Measurements from ENCODE around the gene IFNG. TPM values are rescaled to one million over a fixed set of nuclear protein-coding genes. Genes with fewer than 3 reads are reported as not detected.
A peak's percentile ranks its signal among the peaks of the same experiment; 100 is the strongest.

The IFNG gene
- total RNA-seq, 1 experiment from 2014 or later: not detected

DNA sequence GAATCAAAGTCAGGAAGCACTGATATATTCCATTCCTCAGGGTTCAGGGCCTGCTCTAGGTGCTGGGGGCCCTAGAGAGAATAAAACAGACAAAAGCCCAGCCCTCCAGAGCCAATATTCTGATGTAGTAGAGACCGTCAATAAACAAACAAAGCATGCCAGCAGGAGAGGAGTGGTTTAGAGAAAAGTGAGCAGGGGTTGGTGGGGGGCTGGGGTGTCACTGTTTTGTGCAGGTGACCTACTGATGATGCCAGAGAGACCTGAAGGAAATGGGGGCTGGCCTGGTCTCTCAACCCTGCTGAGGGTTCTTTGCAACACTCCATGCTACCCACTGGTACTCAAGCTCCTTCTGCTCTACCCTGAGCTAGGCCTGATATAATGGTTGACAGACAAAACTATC, 39.6 kb upstream of the IFNG start:
- no peak for TF ChIP-seq EZH2 (IDR thresholded peaks at IDR 0.05; ENCODE audit: low read depth)
- TF ChIP-seq, protein P1, sequence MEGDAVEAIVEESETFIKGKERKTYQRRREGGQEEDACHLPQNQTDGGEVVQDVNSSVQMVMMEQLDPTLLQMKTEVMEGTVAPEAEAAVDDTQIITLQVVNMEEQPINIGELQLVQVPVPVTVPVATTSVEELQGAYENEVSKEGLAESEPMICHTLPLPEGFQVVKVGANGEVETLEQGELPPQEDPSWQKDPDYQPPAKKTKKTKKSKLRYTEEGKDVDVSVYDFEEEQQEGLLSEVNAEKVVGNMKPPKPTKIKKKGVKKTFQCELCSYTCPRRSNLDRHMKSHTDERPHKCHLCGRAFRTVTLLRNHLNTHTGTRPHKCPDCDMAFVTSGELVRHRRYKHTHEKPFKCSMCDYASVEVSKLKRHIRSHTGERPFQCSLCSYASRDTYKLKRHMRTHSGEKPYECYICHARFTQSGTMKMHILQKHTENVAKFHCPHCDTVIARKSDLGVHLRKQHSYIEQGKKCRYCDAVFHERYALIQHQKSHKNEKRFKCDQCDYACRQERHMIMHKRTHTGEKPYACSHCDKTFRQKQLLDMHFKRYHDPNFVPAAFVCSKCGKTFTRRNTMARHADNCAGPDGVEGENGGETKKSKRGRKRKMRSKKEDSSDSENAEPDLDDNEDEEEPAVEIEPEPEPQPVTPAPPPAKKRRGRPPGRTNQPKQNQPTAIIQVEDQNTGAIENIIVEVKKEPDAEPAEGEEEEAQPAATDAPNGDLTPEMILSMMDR (conservative IDR thresholded peaks at IDR 0.05): no peak
- Histone ChIP-seq H3K4me1 (replicated peaks; ENCODE audit: insufficient read depth) (no peaks in the 10 kb centered on the region), H3K36me3 (ENCODE audit: low read depth) (no peaks in the 10 kb centered on the region), H3K9me3 (ENCODE audit: insufficient read depth, low read depth) (no peaks in the 10 kb centered on the region), H2AFZ (no peak overlapping the region), H3K79me2 (ENCODE audit: low read depth) (no peaks in the 10 kb centered on the region), H3K4me2 (no peak overlapping the region), H3K27ac (no peak overlapping the region), H4K20me1 (ENCODE audit: insufficient read depth) (no peaks in the 10 kb centered on the region), H3K9me2 (ENCODE audit: insufficient read depth) (no peaks in the 10 kb centered on the region; the same call in none of the 2 replicates), H3K4me3 (no peak overlapping the region), H3F3A (ENCODE audit: insufficient read depth, low read depth) (no peaks in the 10 kb centered on the region), H3K27me3 (ENCODE audit: insufficient read depth, low read depth) (0 out of 2 replicates have a peak, but pooled peaks cover 4% of the 10 kb centered on the region)
- no peak for DNase-seq
- intact Hi-C loops (cut with micrococcal nuclease; ENCODE audit: unreplicated experiment): no loop called here
- BruUV-seq (replicated peaks): no TSS peak
- POLR2A ChIA-PET (ENCODE audit: unreplicated experiment): interaction anchor here (0.7 kb wide), 1 partner anchor 80 kb away, joined by 4 read pairs; no protein-coding TSS in a partner anchor
- CTCF ChIA-PET: no interaction called here

DNA sequence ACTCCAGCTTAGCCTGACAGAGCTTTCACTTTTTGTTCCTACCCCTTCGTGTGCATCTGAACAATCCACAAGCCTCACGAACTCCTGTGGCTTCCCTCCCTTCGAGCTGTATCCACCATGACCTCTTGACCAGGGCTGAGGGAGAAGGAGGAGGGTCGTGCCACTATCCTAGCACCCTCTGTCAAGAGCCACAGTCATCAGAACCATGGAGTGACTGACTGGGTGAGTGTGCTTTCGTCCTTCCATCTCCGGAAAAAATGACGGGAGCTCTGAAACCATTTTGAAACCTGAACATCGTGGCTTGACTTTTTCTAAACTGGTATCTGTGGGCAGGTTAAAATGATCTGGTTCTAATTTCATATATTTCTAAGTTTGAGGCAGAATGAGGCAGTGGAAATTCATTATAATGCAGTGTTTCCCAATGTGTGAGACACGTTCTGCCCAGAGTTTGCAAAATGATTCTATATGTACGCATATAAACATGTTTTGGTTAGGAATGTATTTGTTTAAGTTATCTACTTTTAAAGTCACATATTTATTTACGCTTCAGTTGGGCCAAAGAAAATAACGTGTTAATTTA, 39.1 kb upstream of the IFNG start:
- Histone ChIP-seq H3K79me2 (ENCODE audit: low read depth) (no peaks in the 10 kb centered on the region), H3K9me2 (ENCODE audit: insufficient read depth) (no peaks in the 10 kb centered on the region; the same call in none of the 2 replicates), H3K36me3 (ENCODE audit: low read depth) (no peaks in the 10 kb centered on the region), H3K4me2 (no peak overlapping the region), H4K20me1 (ENCODE audit: insufficient read depth) (no peaks in the 10 kb centered on the region), H3K9me3 (ENCODE audit: insufficient read depth, low read depth) (no peaks in the 10 kb centered on the region), H2AFZ (peak overlapping the region; percentile 55; the same call in 1 of the 2 replicates), H3K27ac (no peak overlapping the region), H3F3A (ENCODE audit: insufficient read depth, low read depth) (no peaks in the 10 kb centered on the region), H3K27me3 (ENCODE audit: insufficient read depth, low read depth) (0 out of 2 replicates have a peak, but pooled peaks cover 4% of the 10 kb centered on the region), H3K4me3 (no peak overlapping the region), H3K4me1 (replicated peaks; ENCODE audit: insufficient read depth) (no peaks in the 10 kb centered on the region)
- CTCF ChIA-PET: no interaction called here
- POLR2A ChIA-PET (ENCODE audit: unreplicated experiment): interaction anchor here (0.7 kb wide), 1 partner anchor 79 kb away, joined by 4 read pairs; no protein-coding TSS in a partner anchor
- no peak for DNase-seq
- no TSS peak for BruUV-seq (replicated peaks)
- TF ChIP-seq EZH2 (IDR thresholded peaks at IDR 0.05; ENCODE audit: low read depth): no peak
- TF ChIP-seq, protein P1 (conservative IDR thresholded peaks at IDR 0.05): no peak
- intact Hi-C loops (cut with micrococcal nuclease; ENCODE audit: unreplicated experiment): no loop called here

DNA sequence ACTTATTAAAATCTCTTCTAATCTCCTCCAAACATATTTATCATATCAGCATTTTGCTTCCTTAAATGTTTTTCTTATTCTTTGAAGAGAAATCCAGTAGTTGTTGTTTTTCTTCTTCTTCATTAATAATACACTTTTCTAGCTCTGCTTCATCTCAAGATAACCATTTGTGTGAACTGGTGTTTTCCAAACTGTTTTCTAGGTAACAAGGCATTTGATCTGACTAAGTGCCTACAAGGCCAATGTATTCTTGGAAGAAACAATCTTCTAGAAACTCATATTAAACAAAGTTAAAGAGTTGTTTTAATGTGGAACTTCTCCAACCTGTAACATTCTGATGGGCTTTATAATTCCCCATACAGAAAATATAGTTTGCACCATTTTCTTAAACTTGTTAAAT, 30.8 kb upstream of the IFNG start:
- no TSS peak for BruUV-seq (replicated peaks)
- no peak for DNase-seq
- Histone ChIP-seq H3K27ac (no peak overlapping the region), H4K20me1 (ENCODE audit: insufficient read depth) (no peaks in the 10 kb centered on the region; the same call in 1 of the 2 replicates), H3K79me2 (ENCODE audit: low read depth) (no peaks in the 10 kb centered on the region), H3K9me2 (ENCODE audit: insufficient read depth) (no peaks in the 10 kb centered on the region; the same call in 1 of the 2 replicates), H3K9me3 (ENCODE audit: insufficient read depth, low read depth) (no peaks in the 10 kb centered on the region; the same call in 1 of the 2 replicates), H3K4me3 (no peak overlapping the region), H3K4me1 (replicated peaks; ENCODE audit: insufficient read depth) (0 out of 2 replicates have a peak, but pooled peaks cover 3% of the 10 kb centered on the region), H3K4me2 (no peak overlapping the region), H3K27me3 (ENCODE audit: insufficient read depth, low read depth) (no peaks in the 10 kb centered on the region), H3F3A (ENCODE audit: insufficient read depth, low read depth) (peaks cover 3% of the 10 kb centered on the region; the same call in 1 of the 2 replicates), H3K36me3 (ENCODE audit: low read depth) (no peaks in the 10 kb centered on the region), H2AFZ (no peak overlapping the region)
- ChIA-PET CTCF (no interaction called here), POLR2A (ENCODE audit: unreplicated experiment) (no interaction called here)
- TF ChIP-seq, protein P1 (conservative IDR thresholded peaks at IDR 0.05): no peak
- no peak for TF ChIP-seq EZH2 (IDR thresholded peaks at IDR 0.05; ENCODE audit: low read depth)
- intact Hi-C loops (cut with micrococcal nuclease; ENCODE audit: unreplicated experiment): no loop called here
